PC-9 (cell line): ENCODE results near the gene GLOD5. TPM values are rescaled to one million over a fixed set of nuclear protein-coding genes. Genes with fewer than 3 reads are reported as not detected.

Experiments
- BruUV-seq: library from RNA; stranded (reverse); fragments of 400-500 nt; replicated peaks from 2 replicates; lab custom pipeline; 2021; lab: Mats Ljungman, UMichigan
- CTCF ChIA-PET: fragments of 300-600 bp; sonication (Branson Sonifier 250); formaldehyde crosslinking; loops from one replicate; lab custom pipeline; 2022; ENCODE audit warnings: antibody characterized with exemption; lab: Charles Lee
- POLR2A ChIA-PET: fragments of 300-600 bp; sonication (Branson Sonifier 250); formaldehyde crosslinking; loops from one replicate; lab custom pipeline; 2022; ENCODE audit warnings: antibody characterized with exemption; ENCODE audit not compliant: unreplicated experiment; lab: Charles Lee
- DNase-seq, 2 experiments: peaks; one replicate each; pipeline versions ENCODE4 v3.0.0 to v3.0.0-alpha.2; 2015 to 2022; ENCODE audit warnings: mixed read lengths in 1 of 2
- H2AFZ ChIP-seq: fragments of 200-600 bp; sonication (generic); 2 replicates; pipeline ENCODE4 v1.8.1; 2017; ENCODE audit warnings: antibody characterized with exemption
- H3F3A ChIP-seq: fragments of 200-600 bp; sonication (generic); 2 replicates; pipeline ENCODE4 v1.8.1; 2017; ENCODE audit warnings: antibody characterized with exemption, mild to moderate bottlenecking, low read depth; ENCODE audit not compliant: insufficient read depth
- H3K27ac ChIP-seq: fragments of 200-600 bp; sonication (generic); 2 replicates; pipeline ENCODE4 v1.6.1; 2016; ENCODE audit warnings: mixed run types
- H3K27me3 ChIP-seq: fragments of 200-600 bp; sonication (generic); 2 replicates; pipeline ENCODE4 v1.6.1; 2016; ENCODE audit warnings: low read depth, mixed run types; ENCODE audit not compliant: insufficient read depth
- H3K36me3 ChIP-seq: fragments of 200-600 bp; sonication (generic); 2 replicates; pipeline ENCODE4 v1.6.1; 2016; ENCODE audit warnings: low read depth, mixed run types
- H3K4me1 ChIP-seq: fragments of 200-600 bp; sonication (generic); replicated peaks from 2 replicates; pipeline ENCODE4 v1.6.1; 2016; ENCODE audit warnings: mixed run types; ENCODE audit not compliant: insufficient read depth
- H3K4me2 ChIP-seq: fragments of 200-600 bp; sonication (generic); 2 replicates; pipeline ENCODE4 v1.6.1; 2017; ENCODE audit warnings: mixed run types
- H3K4me3 ChIP-seq: fragments of 200-600 bp; sonication (generic); 2 replicates; pipeline ENCODE4 v1.6.1; 2016; ENCODE audit warnings: mixed run types
- H3K79me2 ChIP-seq: fragments of 200-600 bp; sonication (generic); 2 replicates; pipeline ENCODE4 v1.6.1; 2017; ENCODE audit warnings: low read depth, mixed run types
- H3K9me2 ChIP-seq: fragments of 200-600 bp; sonication (generic); 2 replicates; pipeline ENCODE4 v1.8.1; 2017; ENCODE audit warnings: mild to moderate bottlenecking; ENCODE audit not compliant: insufficient read depth
- H3K9me3 ChIP-seq: fragments of 200-600 bp; sonication (generic); 2 replicates; pipeline ENCODE4 v1.8.1; 2016; ENCODE audit warnings: low read depth; ENCODE audit not compliant: insufficient read depth
- H4K20me1 ChIP-seq: fragments of 200-600 bp; sonication (generic); 2 replicates; pipeline ENCODE4 v1.8.1; 2017; ENCODE audit not compliant: insufficient read depth
- EZH2 ChIP-seq: fragments of 200-600 bp; sonication (generic); IDR thresholded peaks from 2 replicates; pipeline ENCODE4 v1.8.0; 2017; ENCODE audit warnings: antibody characterized with exemption, low read depth
- intact Hi-C: fragments of 100-400 bp; cut with micrococcal nuclease; formaldehyde crosslinking; loops from one replicate; pipeline ENCODE4 v1.10.0; 2022; ENCODE audit not compliant: unreplicated experiment
- total RNA-seq: library from RNA; stranded (reverse); gene quantifications from 2 replicates; pipeline ENCODE4 v1.2.3, GENCODE V29; 2021
- TF ChIP-seq, protein P1 (sequence below): fragments of 200-600 bp; sonication (generic); conservative IDR thresholded peaks from 2 replicates; pipeline ENCODE4 v1.6.1; 2017; ENCODE audit warnings: mixed run types, antibody characterized with exemption, mild to moderate bottlenecking, moderate library complexity

Gene GLOD5
- total RNA-seq, 1 experiment from 2014 or later = not detected

DNA sequence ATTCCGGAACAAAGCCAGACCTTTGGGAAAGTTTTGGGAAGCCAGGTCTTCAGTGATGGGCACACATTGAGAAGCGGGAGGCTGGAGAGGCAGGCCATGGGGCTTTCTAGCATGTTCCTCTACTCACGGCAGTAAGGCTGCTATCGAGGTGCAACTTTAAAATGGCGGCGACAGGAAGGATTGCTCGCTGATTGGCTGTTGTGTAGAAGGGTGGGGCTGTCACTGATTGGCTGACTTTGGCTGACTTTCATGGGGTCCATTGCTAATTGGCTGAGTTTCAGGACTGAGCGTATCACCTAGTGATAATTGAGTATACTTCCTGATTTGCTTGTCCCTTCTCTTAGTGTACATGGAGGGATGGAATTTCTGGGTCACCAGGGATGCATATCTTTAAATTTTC, 19.7 kb upstream of the GLOD5 start:
- H3K9me3 ChIP-seq = no peaks in the 10 kb centered on the region
- no peaks in the 10 kb centered on the region for H3K4me1 ChIP-seq
- no peaks in the 10 kb centered on the region for H3K36me3 ChIP-seq
- no peak for TF ChIP-seq EZH2
- intact Hi-C loops = no loop called here
- POLR2A ChIA-PET = no interaction called here
- no peak overlapping the region for H3K4me3 ChIP-seq
- no peaks in the 10 kb centered on the region for H3K9me2 ChIP-seq
- BruUV-seq = no TSS peak
- no peak overlapping the region for H3K4me2 ChIP-seq
- no peaks in the 10 kb centered on the region for H3K79me2 ChIP-seq
- no peak overlapping the region for H3K27ac ChIP-seq
- H4K20me1 ChIP-seq = no peaks in the 10 kb centered on the region
- CTCF ChIA-PET = no interaction called here
- H3F3A ChIP-seq = no peaks in the 10 kb centered on the region
- no peaks in the 10 kb centered on the region for H3K27me3 ChIP-seq
- DNase-seq = no peak
- H2AFZ ChIP-seq = no peak overlapping the region

DNA sequence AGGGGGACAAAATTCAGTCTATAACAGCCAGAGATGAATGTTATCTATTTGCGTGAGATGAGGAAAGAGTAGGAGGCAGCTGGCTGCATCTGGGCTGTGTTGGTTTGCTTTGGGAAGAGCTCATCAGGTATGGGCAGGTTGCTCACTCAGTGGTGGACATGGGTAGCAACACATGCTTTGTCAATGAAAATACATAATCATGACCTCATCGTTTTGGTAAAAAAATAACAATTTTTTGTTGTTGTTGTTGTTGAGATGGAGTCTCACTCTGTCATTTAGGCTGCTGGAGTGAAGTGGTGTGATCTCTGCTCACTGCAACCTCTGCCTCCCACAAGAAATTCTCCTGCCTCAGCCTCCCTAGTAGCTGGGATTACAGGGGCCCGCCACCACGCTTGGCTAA, 16.3 kb upstream of the GLOD5 start:
- no TSS peak for BruUV-seq
- Histone ChIP-seq H3K27ac (no peak overlapping the region), H4K20me1 (no peaks in the 10 kb centered on the region), H3K27me3 (no peaks in the 10 kb centered on the region), H2AFZ (no peak overlapping the region), H3K36me3 (no peaks in the 10 kb centered on the region), H3K4me1 (no peaks in the 10 kb centered on the region), H3K79me2 (no peaks in the 10 kb centered on the region), H3K9me3 (no peaks in the 10 kb centered on the region), H3K4me3 (no peak overlapping the region), H3K9me2 (no peaks in the 10 kb centered on the region), H3K4me2 (no peak overlapping the region), H3F3A (no peaks in the 10 kb centered on the region)
- ChIA-PET POLR2A (no interaction called here), CTCF (no interaction called here)
- intact Hi-C loops = no loop called here
- TF ChIP-seq, protein P1, sequence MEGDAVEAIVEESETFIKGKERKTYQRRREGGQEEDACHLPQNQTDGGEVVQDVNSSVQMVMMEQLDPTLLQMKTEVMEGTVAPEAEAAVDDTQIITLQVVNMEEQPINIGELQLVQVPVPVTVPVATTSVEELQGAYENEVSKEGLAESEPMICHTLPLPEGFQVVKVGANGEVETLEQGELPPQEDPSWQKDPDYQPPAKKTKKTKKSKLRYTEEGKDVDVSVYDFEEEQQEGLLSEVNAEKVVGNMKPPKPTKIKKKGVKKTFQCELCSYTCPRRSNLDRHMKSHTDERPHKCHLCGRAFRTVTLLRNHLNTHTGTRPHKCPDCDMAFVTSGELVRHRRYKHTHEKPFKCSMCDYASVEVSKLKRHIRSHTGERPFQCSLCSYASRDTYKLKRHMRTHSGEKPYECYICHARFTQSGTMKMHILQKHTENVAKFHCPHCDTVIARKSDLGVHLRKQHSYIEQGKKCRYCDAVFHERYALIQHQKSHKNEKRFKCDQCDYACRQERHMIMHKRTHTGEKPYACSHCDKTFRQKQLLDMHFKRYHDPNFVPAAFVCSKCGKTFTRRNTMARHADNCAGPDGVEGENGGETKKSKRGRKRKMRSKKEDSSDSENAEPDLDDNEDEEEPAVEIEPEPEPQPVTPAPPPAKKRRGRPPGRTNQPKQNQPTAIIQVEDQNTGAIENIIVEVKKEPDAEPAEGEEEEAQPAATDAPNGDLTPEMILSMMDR = no peak
- TF ChIP-seq EZH2 = no peak
- no peak for DNase-seq

DNA sequence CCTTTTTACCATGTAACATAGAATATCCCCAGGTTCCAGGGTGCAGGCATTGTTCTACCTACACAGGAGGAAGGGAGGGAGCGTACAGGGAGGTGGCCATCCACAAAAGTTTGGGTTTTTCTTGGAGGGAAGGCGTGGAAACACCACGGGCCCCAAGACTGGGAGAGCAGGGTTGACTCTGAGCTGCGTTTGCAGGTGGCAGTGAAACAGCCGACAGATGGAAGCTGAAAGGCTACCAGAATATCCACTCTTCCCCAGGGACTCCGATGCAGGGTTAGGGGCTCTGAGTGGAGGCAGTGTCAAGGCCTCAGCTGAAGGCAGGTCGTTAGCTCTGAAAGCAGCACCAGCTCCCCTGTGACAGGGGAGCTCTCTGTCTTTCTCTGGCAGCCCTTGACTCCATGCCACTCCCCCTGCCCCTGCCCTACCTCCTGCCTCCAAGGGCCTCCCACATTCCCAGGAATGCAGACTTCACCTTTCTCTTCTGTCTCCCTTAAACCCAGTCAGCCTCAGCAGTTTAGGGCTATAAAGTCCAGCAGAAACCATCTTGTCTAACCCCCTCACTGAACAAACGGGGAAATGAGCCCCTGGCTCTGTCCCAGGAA, 14.0 kb upstream of the GLOD5 start:
- Histone ChIP-seq H3K4me1 (no peaks in the 10 kb centered on the region), H2AFZ (no peak overlapping the region), H3K4me2 (no peak overlapping the region), H3K9me3 (no peaks in the 10 kb centered on the region), H3K36me3 (no peaks in the 10 kb centered on the region), H4K20me1 (no peaks in the 10 kb centered on the region), H3K27me3 (no peaks in the 10 kb centered on the region), H3K4me3 (no peak overlapping the region), H3K9me2 (no peaks in the 10 kb centered on the region), H3K79me2 (no peaks in the 10 kb centered on the region), H3F3A (no peaks in the 10 kb centered on the region), H3K27ac (no peak overlapping the region)
- TF ChIP-seq EZH2 = no peak
- TF ChIP-seq, protein P1 = no peak
- ChIA-PET POLR2A (no interaction called here), CTCF (no interaction called here)
- BruUV-seq = no TSS peak
- DNase-seq = no peak
- intact Hi-C loops = no loop called here

DNA sequence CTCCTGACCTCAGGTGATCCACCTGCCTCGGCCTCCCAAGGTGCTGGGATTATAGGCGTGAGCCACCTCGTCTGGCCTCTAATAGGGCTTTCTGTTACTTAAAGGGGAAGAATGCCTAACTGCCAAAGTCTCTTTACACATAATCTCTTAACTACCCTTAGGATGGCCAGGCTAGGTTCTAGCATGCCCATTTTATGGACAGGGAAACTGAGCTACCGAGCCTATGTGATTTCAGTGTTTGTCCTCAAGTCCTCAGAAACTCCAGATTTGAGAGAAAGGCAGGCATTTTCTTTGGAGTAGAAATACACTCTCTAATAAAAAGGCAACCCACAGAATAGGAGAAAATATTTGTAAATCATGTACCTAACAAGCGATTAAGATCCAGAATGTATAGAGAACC, 12.4 kb upstream of the GLOD5 start:
- no peaks in the 10 kb centered on the region for H3K9me2 ChIP-seq
- DNase-seq = no peak
- no peaks in the 10 kb centered on the region for H3K9me3 ChIP-seq
- no peaks in the 10 kb centered on the region for H3K79me2 ChIP-seq
- H3K36me3 ChIP-seq = no peaks in the 10 kb centered on the region
- H3K4me3 ChIP-seq = no peak overlapping the region
- no peak for TF ChIP-seq EZH2
- TF ChIP-seq, protein P1 = no peak
- BruUV-seq = no TSS peak
- CTCF ChIA-PET = no interaction called here
- no peak overlapping the region for H3K27ac ChIP-seq
- POLR2A ChIA-PET = no interaction called here
- H3F3A ChIP-seq = no peaks in the 10 kb centered on the region
- H4K20me1 ChIP-seq = no peaks in the 10 kb centered on the region
- H3K4me2 ChIP-seq = no peak overlapping the region
- no peaks in the 10 kb centered on the region for H3K27me3 ChIP-seq
- H2AFZ ChIP-seq = no peak overlapping the region
- intact Hi-C loops = no loop called here
- H3K4me1 ChIP-seq = no peaks in the 10 kb centered on the region
